ENCODE data around the gene ERC1.

- TF ChIP-seq RAD21 (conservative IDR thresholded peaks at IDR 0.05) (no peak), SMC3 (conservative IDR thresholded peaks at IDR 0.05; ENCODE audit: poor library complexity) (no peak)
Observed at GRCh38 chr12:1382151-1382550, 391.1 kb downstream of the ERC1 start.

All from neural cell (in vitro differentiated cells).